Measurements from ENCODE around the gene KDM4C. TPM values are rescaled to one million over a fixed set of nuclear protein-coding genes. Genes with fewer than 3 reads are reported as not detected.
"Not testable (repeated sequence)": the region's sequence is repeated elsewhere in the genome, so short reads cannot be mapped to it uniquely, and the experiment has no call there.

The KDM4C gene
- total RNA-seq, 1 donor from 2014 or later = 57.4 TPM

DNA sequence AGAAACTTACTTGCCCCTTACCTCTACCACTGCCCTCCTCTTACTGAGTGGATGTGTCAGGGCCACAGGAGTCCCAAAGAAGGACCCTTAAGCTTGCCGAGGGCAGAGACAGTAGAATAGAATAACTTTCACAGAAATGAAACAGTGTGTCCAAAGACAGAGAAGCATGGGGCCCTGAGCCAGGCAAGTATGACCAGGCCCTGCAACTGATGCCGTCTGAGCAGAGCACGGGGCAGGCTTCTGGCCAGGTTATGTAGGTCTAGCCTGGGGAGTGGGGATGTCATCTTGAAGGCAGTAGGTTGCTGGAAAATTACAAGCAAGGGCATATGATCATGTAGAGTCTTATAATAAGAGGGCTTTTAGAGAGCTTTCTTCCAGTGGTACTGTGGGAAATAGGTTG is 415.4 kb downstream of the KDM4C start:
- no peak for DNase-seq

- no peak for DNase-seq
Measured at GRCh38 chr9:7174301-7174700, 416.5 kb downstream of the KDM4C start.

DNA sequence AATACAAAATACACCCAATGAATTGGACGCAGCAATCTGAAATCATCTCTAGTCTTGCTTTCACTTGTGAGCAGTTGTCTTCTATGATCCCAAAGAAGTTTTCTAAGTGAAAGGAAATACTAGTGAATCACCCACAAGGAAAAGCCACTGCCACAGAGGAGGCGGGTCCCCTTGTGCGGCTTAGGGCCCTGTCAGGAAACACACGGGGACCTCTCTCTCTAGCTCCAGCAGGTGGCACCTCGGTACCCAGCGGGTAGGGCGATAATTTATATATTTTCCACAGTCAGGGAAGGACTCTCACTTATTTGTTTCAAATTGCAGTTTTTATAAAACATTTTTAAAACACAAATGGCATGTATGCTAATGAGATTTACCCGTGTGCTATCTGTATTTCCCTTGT is 417.1 kb downstream of the KDM4C start:
- DNase-seq = no peak

DNA sequence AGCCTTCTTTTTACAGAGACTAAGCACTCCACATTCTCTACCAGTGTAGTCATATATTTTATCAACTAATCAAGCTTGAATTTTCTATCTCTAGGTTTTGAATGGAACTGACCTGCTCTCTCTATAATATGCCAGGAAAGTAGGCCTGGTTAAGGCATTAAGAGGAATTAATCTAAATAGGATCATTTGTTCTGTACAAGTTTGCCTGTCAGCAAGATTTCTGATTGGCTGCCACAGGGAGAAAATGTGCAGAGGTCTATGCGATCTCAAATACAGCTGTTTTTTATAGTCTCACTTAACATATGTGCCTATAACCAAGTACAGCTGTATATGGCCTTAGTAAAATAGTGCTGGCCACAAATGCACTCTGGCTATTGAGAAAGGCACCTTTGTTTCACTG is 418.8 kb downstream of the KDM4C start:
- no peak for DNase-seq

- DNase-seq = no peak
Measured at GRCh38 chr9:7177383-7177782, 419.6 kb downstream of the KDM4C start.

DNA sequence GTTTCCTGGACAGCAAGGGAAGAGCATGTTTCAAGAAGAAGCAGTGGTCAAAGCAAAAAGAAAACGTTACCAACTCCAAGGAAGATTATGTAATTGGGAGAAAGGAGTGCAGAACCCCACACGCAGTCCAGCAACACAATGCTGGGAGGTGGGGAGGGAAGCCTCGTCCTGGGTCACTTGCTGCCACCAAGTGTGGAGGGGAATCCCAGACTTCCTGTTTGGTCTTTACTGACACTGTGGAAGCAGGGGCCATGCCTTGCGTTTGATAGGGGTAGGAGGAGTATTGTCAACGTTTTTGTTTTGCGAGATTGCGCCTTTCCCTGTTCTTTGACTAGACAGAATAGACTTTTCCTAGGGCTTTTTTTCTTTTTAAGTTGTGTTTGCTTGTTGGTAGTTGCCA is 421.0 kb downstream of the KDM4C start:
- no peak for DNase-seq

DNA sequence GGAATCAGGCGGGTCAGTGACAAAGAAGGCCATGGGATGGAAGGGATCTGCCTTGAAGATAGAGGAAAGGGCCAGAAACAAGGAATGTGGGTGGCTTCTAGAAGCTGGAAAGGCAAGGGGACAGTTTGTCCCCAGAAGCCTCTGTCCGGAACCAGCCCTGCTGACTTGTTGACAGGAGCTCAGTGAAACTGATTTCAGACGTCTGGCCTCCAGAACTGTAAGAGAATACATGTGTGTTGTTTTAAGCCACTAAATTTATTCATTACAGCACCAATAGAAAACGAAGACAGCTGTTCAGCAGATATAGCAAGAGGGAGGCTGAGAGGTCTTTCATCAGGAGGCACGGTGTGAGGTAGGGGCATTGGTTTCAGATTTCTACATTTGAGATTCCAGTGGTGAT is 422.5 kb downstream of the KDM4C start:
- no peak for DNase-seq

- not testable (repeated sequence) for DNase-seq
Measured at GRCh38 chr9:7183139-7183538, 425.4 kb downstream of the KDM4C start.

- no peak for DNase-seq
Measured at GRCh38 chr9:7185612-7186011, 427.8 kb downstream of the KDM4C start.

DNA sequence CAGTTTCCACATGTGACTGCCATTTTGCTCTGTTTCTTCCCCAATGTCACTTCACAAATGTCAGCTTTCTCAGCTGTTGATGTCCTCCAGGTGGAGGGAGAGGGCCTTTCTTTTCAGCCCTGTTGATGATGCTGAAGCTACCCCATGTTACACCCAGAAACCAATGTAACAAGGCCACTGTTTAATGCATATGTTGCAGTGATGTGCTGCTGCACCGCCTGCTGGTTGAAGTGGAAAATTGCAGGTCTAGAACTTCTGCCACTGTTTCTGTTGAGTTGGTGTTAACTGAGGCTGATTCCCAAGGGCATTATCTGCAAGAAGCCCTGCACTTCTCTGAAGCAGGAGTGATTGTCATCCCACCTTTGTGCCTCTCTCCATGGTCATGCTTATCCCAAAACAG is 428.4 kb downstream of the KDM4C start:
- no peak for DNase-seq

DNA sequence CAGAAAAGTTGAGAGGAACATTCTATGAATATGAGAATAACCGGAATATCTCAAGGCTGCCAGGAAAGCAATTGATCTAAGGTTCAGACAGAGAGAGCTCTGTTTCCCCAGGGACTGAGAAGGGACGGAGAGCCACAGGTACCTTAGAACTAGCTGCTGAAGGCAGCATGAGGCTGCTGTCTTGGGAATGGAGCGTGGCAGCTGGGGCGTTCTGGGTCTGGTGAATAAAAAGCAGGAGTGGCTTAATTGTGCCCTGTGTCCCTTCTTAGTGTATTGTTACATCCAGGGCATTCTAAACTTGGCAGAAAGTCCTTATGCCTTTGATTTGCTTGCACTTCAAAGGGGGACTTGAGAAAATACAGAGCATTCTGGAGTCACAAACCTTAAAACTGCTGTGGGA is 434.5 kb downstream of the KDM4C start:
- DNase-seq = no peak

GRCh38 chr9:7195526-7195925 is 437.8 kb downstream of the KDM4C start:
- DNase-seq = no peak

DNA sequence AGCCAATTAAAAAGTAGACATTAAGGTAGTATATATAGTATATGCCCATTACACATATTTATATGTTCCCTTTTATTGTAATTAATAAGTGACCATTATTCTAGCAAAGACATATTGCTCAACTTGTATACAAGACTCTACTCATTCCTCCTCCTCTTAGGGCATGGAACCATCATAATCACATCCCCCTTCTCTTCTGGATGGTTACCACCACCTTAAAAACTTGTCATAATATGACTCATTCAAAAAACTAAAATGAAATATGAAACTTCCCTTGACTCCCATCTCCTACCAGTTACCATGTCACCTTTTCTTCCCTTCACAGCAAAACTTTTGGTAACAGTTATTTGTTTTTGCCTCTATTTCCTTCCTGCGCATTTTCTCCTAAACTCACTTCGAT is 438.7 kb downstream of the KDM4C start:
- DNase-seq = no peak

GRCh38 chr9:7201196-7201595 is 443.4 kb downstream of the KDM4C start:
- no peak for DNase-seq

DNA sequence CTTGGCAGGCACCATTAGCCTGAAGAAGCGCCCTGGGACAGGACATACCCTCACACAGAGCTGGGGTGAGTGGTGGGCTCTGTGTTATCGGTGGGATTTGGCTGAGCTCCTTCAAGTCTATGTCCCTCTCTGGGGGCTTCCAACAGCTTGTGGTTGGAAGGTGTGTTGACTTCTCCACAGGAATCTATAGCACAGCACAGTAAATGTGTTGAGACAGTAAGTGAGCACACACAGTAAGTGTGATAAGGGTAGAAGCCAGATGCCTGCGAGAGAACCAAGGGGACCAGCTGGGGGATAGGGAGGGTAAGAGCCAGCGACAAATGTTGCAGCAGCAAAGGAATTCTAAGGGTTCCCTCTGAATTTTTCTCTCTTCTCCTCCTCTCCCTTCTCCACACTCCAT is 448.0 kb downstream of the KDM4C start:
- no peak for DNase-seq

DNA sequence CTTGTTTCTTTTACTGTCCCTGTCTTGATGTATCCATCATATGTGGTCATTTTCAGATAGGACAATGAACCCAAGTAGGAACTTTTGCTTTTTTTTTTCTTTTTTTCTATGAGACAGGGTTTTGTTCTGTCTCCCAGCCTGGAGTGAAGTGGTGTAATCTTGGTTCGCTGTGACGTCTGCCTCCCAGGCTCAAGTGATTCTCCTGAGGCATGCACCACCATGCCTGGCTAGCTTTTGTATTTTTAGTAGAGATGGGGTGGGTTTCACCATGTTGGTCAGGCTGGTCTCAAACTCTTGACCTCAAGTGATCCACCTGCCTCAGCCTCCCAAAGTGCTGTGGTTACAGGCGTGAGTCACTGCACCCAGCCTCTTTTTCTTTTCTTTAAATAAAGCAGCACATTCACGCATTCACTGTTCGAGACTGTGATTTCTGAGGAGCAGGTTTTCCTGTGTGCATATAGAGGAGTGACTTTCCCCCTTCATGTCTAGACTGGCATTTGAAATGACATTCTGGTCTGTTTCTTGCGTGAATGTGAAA is 448.5 kb downstream of the KDM4C start:
- no peak for DNase-seq

- DNase-seq = no peak
Measured at GRCh38 chr9:7209016-7209715, 451.4 kb downstream of the KDM4C start.

DNA sequence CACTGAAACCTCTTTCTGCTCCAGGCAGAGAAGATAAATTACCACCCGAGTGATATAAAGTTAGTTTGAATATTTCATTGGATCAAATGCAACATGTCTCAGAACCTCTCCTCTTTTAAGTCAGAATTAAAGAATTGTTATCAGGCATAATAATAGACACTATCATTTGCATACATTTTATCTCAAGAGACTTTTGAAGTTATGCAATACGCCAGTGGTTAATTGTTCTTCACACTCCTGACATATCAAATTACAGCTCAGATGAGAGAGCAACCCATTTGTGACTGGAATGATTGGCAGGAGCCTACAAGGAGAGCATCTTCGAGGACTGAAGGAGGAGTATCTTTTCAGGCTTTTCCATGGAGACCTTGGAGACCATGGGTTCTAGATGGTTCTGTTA is 452.2 kb downstream of the KDM4C start:
- DNase-seq = no peak

- DNase-seq = no peak
Measured at GRCh38 chr9:7210854-7211637, 453.3 kb downstream of the KDM4C start.

GRCh38 chr9:7211657-7212056 is 453.9 kb downstream of the KDM4C start:
- no peak for DNase-seq

- DNase-seq = peak; percentile 9
Measured at GRCh38 chr9:7212101-7212500, 454.3 kb downstream of the KDM4C start.

DNA sequence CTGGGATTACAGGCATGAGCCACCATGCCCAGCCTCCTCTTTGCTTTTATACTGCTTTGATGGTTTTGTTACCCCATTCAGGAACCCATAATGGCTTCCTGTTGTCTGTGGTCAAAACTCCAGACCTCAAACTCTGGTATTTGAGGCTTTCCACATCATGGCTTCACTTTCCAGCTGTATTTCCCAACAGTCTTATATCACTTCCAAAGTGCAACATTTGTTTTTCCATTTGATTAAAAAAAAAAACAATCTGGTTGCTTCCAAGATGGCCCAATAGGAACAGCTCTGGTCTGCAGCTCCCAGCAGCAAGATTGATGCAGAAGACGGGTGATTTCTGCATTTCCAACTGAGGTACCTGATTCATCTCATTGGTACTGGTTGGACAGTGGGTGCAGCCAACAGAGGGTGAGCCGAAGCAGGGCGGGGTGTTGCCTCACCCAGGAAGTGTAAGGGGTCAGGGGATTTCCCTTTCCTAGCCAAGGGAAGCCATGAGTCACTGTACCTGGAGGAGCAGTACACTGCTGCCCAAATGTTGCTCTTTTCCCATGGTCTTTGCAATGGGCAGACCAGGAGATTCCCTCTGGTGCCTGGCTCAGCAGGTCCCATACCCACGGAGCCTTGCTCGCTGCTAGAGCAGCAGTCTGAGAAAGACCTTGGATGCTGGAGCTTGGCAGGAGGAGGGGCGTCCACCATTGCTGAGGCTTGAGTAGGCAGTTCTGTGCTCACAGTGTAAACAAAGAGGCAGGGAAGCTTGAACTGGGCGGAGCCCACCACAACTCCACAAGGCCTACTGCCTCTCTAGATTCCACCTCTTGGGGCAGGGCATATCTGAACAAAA is 458.4 kb downstream of the KDM4C start:
- no peak for DNase-seq

DNA sequence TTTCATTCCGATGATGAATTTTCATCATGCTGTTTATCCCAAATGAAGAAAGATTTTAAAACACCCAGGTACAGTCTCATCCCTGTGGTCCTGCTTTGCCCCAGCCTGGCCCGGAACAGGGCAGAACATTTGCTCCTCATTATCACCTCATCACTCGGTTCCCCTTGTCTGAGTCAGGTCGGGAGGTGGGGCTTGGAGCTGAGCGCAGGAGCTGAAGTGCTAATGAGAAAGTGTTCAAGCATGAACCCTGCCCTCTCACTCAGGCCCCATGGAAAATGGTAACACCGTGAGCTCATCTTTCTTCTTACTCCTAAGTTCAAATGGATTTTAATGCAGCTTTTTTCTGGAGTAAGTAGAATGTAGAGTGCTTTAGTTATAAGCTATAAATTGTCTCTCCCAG is 466.2 kb downstream of the KDM4C start:
- no peak for DNase-seq
